ENCODE results near the gene CPNE5.

- TF ChIP-seq, protein P1, sequence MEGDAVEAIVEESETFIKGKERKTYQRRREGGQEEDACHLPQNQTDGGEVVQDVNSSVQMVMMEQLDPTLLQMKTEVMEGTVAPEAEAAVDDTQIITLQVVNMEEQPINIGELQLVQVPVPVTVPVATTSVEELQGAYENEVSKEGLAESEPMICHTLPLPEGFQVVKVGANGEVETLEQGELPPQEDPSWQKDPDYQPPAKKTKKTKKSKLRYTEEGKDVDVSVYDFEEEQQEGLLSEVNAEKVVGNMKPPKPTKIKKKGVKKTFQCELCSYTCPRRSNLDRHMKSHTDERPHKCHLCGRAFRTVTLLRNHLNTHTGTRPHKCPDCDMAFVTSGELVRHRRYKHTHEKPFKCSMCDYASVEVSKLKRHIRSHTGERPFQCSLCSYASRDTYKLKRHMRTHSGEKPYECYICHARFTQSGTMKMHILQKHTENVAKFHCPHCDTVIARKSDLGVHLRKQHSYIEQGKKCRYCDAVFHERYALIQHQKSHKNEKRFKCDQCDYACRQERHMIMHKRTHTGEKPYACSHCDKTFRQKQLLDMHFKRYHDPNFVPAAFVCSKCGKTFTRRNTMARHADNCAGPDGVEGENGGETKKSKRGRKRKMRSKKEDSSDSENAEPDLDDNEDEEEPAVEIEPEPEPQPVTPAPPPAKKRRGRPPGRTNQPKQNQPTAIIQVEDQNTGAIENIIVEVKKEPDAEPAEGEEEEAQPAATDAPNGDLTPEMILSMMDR (conservative IDR thresholded peaks at IDR 0.05; ENCODE audit: low read depth, low read length) = no peak
- TF ChIP-seq RAD21 (IDR thresholded peaks at IDR 0.05; ENCODE audit: low read length) = no peak
- TF ChIP-seq, protein P2, sequence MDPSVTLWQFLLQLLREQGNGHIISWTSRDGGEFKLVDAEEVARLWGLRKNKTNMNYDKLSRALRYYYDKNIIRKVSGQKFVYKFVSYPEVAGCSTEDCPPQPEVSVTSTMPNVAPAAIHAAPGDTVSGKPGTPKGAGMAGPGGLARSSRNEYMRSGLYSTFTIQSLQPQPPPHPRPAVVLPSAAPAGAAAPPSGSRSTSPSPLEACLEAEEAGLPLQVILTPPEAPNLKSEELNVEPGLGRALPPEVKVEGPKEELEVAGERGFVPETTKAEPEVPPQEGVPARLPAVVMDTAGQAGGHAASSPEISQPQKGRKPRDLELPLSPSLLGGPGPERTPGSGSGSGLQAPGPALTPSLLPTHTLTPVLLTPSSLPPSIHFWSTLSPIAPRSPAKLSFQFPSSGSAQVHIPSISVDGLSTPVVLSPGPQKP (IDR thresholded peaks at IDR 0.05; ENCODE audit: borderline replicate concordance, low read depth, low read length) = no peak
- no peak for TF ChIP-seq RFX5 (IDR thresholded peaks at IDR 0.05; ENCODE audit: low read depth, low read length)
- TF ChIP-seq BHLHE40 (IDR thresholded peaks at IDR 0.05; ENCODE audit: low read depth, low read length) = no peak
- peak; percentile 53; the same call in 1 of the 2 replicates for TF ChIP-seq POLR2A (IDR thresholded peaks at IDR 0.05; ENCODE audit: low read depth, low read length)
Measured at GRCh38 chr6:36874443-36875249, 35.4 kb upstream of the CPNE5 start, which contains the start of gene PPIL1.
